Mesothelial cell of epicardium (in vitro differentiated cells): Measurements from ENCODE around the gene ARL8B. TPM values are rescaled to one million over a fixed set of nuclear protein-coding genes. Genes with fewer than 3 reads are reported as not detected.

Source experiments
- DNase-seq, 2 experiments: peaks; one replicate each; pipeline ENCODE4 v3.0.0; 2021; ENCODE audit warnings: low spot score in 2 of 2; ENCODE audit not compliant: unreplicated experiment in 2 of 2
- H3K27ac Mint-ChIP-seq: 2 replicates; pipeline ENCODE4 v1.8.0; 2021; ENCODE audit warnings: mixed read lengths
- H3K27me3 Mint-ChIP-seq: 2 replicates; pipeline ENCODE4 v1.8.0; 2021; ENCODE audit warnings: low read depth, mixed read lengths
- H3K36me3 Mint-ChIP-seq: 2 replicates; pipeline ENCODE4 v1.8.0; 2021; ENCODE audit warnings: mixed read lengths
- H3K4me1 Mint-ChIP-seq: 2 replicates; pipeline ENCODE4 v1.8.0; 2021; ENCODE audit warnings: mixed read lengths
- H3K4me3 Mint-ChIP-seq: 2 replicates; pipeline ENCODE4 v1.8.0; 2021; ENCODE audit warnings: mild to moderate bottlenecking, moderate library complexity, mixed read lengths
- H3K9me3 Mint-ChIP-seq: 2 replicates; pipeline ENCODE4 v1.8.0; 2021; ENCODE audit warnings: mixed read lengths
- CTCF ChIP-seq: fragments of 200-600 bp; sonication (generic); IDR thresholded peaks from one replicate; pipeline ENCODE4 v1.5.0; 2021; ENCODE audit warnings: antibody characterized with exemption; ENCODE audit not compliant: unreplicated experiment
- total RNA-seq: library from RNA; stranded (reverse); gene quantifications from 3 replicates; pipeline ENCODE4 v1.2.1, GENCODE V29; 2021

The ARL8B gene
- total RNA-seq, 1 donor from 2014 or later = 36.9 TPM

GRCh38 chr3:5226783-5227182, 104.7 kb downstream of the ARL8B start:
- Mint-ChIP-seq H3K27ac (no peak overlapping the region), H3K36me3 (no peaks in the 10 kb centered on the region), H3K4me1 (no peaks in the 10 kb centered on the region), H3K9me3 (no peaks in the 10 kb centered on the region), H3K4me3 (no peak overlapping the region), H3K27me3 (peaks cover 19% of the 10 kb centered on the region)
- TF ChIP-seq CTCF = peak; percentile 35
- no peak for DNase-seq

- Mint-ChIP-seq H3K27me3 (peaks cover 19% of the 10 kb centered on the region), H3K4me1 (no peaks in the 10 kb centered on the region)
Observed at GRCh38 chr3:5227812-5228211, 105.7 kb downstream of the ARL8B start.

GRCh38 chr3:5229414-5229813, 107.3 kb downstream of the ARL8B start:
- H3K4me3 Mint-ChIP-seq = no peak overlapping the region

More at GRCh38 chr3:5227812-5228211, 105.7 kb downstream of the ARL8B start:
- TF ChIP-seq CTCF = no peak
- no peaks in the 10 kb centered on the region for H3K9me3 Mint-ChIP-seq
- no peak overlapping the region for H3K27ac Mint-ChIP-seq
- DNase-seq = no peak
- no peaks in the 10 kb centered on the region for H3K36me3 Mint-ChIP-seq
- no peak overlapping the region for H3K4me3 Mint-ChIP-seq

More at GRCh38 chr3:5229414-5229813, 107.3 kb downstream of the ARL8B start:
- Mint-ChIP-seq H3K9me3 (no peaks in the 10 kb centered on the region), H3K4me1 (no peaks in the 10 kb centered on the region), H3K27ac (no peak overlapping the region), H3K27me3 (peaks cover 19% of the 10 kb centered on the region), H3K36me3 (no peaks in the 10 kb centered on the region)
- TF ChIP-seq CTCF = no peak
- no peak for DNase-seq

Other genes starting within 250 kb of the ARL8B start
- gene BHLHE40, start 142.9 kb upstream of the ARL8B start, total RNA-seq = 31.9 to 37.6 TPM (median 35.4 TPM) in 3 replicates
- gene EDEM1, start 65.4 kb downstream of the ARL8B start, total RNA-seq = 24.0 to 26.0 TPM (median 25.7 TPM) in 3 replicates